AG04450 (cell line): ENCODE results near the gene MYBPH. TPM values are rescaled to one million over a fixed set of nuclear protein-coding genes. Genes with fewer than 3 reads are reported as not detected.
A peak's percentile ranks its signal among the peaks of the same experiment; 100 is the strongest.

Experiments
- CTCF ChIA-PET: fragments of 300-600, 350-600 bp; formaldehyde crosslinking; extraction: SDS; loops from one replicate; lab custom pipeline; 2022; ENCODE audit warnings: antibody characterized with exemption, inconsistent platforms; lab: Charles Lee
- POLR2A ChIA-PET: fragments of 350-600 bp; formaldehyde crosslinking; extraction: SDS; loops from one replicate; lab custom pipeline; 2021; ENCODE audit warnings: antibody characterized with exemption, inconsistent platforms; lab: Yijun Ruan, JAX
- DNase-seq: peaks from one replicate; pipeline ENCODE4 v3.0.0-alpha.2; 2011; ENCODE audit warnings: low read depth, low spot score
- H3K27ac ChIP-seq: one replicate; pipeline ENCODE4 v1.5.1; 2012; ENCODE audit warnings: low read depth, low read length, control low read depth
- H3K27me3 ChIP-seq: one replicate; pipeline ENCODE4 v1.6.0; 2012; ENCODE audit warnings: low read length; ENCODE audit not compliant: control insufficient read depth, insufficient read depth
- H3K4me3 ChIP-seq: 2 replicates; pipeline ENCODE4 v1.5.1; 2011; ENCODE audit warnings: mild to moderate bottlenecking, low read depth, low read length, control low read depth
- H3K9me3 ChIP-seq: 2 replicates; pipeline ENCODE4 v1.5.1; 2012; ENCODE audit warnings: low read length; ENCODE audit not compliant: control insufficient read depth, insufficient read depth
- CTCF ChIP-seq: IDR thresholded peaks from 2 replicates; pipeline ENCODE4 v1.5.1; 2011; ENCODE audit warnings: low read depth, low read length, control low read depth, inconsistent platforms
- polyA plus RNA-seq: library from polyadenylated mRNA; depleted of rRNA; stranded (reverse); fragments of >200 nt; gene quantifications from 2 replicates; pipeline ENCODE4 v1.2.3, GENCODE V29; 2011

MYBPH gene
- polyA plus RNA-seq, 1 experiment: 0.04 TPM

GRCh38 chr1:203167026-203167912 lies 8.4 kb downstream of the MYBPH start:
- no peak for DNase-seq
- H3K9me3 ChIP-seq: peaks cover 5% of the 10 kb centered on the region; the same call in 1 of the 2 replicates
- POLR2A ChIA-PET: no interaction called here
- no peak overlapping the region for H3K4me3 ChIP-seq
- peaks cover 27% of the 10 kb centered on the region for H3K27me3 ChIP-seq
- no peak for TF ChIP-seq CTCF
- H3K27ac ChIP-seq: no peak overlapping the region
- CTCF ChIA-PET: interaction anchor here (1.0 to 3.2 kb wide), 2 partner anchors 49 to 100 kb away, joined by 3 to 15 read pairs; no protein-coding TSS in a partner anchor

- CTCF ChIA-PET: interaction anchor here (1.0 to 3.2 kb wide), 2 partner anchors 50 to 101 kb away, joined by 3 to 15 read pairs; no protein-coding TSS in a partner anchor
- POLR2A ChIA-PET: no interaction called here
- Histone ChIP-seq H3K27me3 (peaks cover 32% of the 10 kb centered on the region), H3K27ac (no peak overlapping the region), H3K4me3 (no peak overlapping the region), H3K9me3 (peaks cover 2% of the 10 kb centered on the region; the same call in 1 of the 2 replicates)
- TF ChIP-seq CTCF: peak; percentile 35
- DNase-seq: no peak
Measured at GRCh38 chr1:203166192-203166940, 9.3 kb downstream of the MYBPH start.

- no peak overlapping the region for H3K27ac ChIP-seq
- DNase-seq: no peak
- no peak overlapping the region for H3K4me3 ChIP-seq
- TF ChIP-seq CTCF: no peak
- CTCF ChIA-PET: interaction anchor here (1.0 to 3.2 kb wide), 2 partner anchors 51 to 101 kb away, joined by 3 to 15 read pairs; no protein-coding TSS in a partner anchor
- POLR2A ChIA-PET: no interaction called here
- H3K9me3 ChIP-seq: no peaks in the 10 kb centered on the region; the same call in 1 of the 2 replicates
- H3K27me3 ChIP-seq: peaks cover 34% of the 10 kb centered on the region
Measured at GRCh38 chr1:203165800-203166161, 9.8 kb downstream of the MYBPH start.

- Histone ChIP-seq H3K27ac (no peak overlapping the region), H3K4me3 (no peak overlapping the region), H3K27me3 (peaks cover 37% of the 10 kb centered on the region), H3K9me3 (no peaks in the 10 kb centered on the region; the same call in 1 of the 2 replicates)
- CTCF ChIA-PET: interaction anchor here (0.6 to 3.2 kb wide), 2 partner anchors 51 to 172 kb away, joined by 3 to 15 read pairs; no protein-coding TSS in a partner anchor
- TF ChIP-seq CTCF: no peak
- DNase-seq: no peak
- POLR2A ChIA-PET: no interaction called here
Measured at GRCh38 chr1:203165101-203165799, 10.4 kb downstream of the MYBPH start.
